GM19438 (cell line): ENCODE data around the gene HTRA3.

ENCODE experiments used
- ATAC-seq: cut with Tn5 transposase; IDR thresholded peaks from one replicate; pipeline ENCODE4 v1.9.1; 2021; ENCODE audit warnings: low read depth; ENCODE audit not compliant: unreplicated experiment

The HTRA3 gene

DNA sequence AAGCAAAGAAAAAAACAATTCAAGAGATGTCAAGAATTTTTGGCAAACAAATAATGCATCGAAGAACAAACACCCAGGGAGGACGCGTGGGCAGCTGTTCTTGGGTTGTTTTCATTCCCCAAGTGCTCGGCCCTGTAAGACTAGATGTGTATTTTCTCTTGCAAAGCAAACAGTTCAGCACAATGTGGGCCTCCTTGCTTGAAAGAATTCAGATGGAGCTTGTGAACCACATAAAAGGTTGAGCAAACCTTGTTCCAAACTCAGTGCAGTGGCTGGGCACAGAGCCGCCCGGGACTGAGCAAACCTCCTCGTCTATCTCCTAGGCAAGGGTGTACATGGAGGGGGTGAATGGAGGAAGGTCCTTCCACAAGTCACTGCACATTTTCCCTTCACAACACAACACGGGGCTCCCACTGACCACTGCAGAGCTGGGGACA lies 82.4 kb downstream of the HTRA3 start:
- ATAC-seq = no peak

DNA sequence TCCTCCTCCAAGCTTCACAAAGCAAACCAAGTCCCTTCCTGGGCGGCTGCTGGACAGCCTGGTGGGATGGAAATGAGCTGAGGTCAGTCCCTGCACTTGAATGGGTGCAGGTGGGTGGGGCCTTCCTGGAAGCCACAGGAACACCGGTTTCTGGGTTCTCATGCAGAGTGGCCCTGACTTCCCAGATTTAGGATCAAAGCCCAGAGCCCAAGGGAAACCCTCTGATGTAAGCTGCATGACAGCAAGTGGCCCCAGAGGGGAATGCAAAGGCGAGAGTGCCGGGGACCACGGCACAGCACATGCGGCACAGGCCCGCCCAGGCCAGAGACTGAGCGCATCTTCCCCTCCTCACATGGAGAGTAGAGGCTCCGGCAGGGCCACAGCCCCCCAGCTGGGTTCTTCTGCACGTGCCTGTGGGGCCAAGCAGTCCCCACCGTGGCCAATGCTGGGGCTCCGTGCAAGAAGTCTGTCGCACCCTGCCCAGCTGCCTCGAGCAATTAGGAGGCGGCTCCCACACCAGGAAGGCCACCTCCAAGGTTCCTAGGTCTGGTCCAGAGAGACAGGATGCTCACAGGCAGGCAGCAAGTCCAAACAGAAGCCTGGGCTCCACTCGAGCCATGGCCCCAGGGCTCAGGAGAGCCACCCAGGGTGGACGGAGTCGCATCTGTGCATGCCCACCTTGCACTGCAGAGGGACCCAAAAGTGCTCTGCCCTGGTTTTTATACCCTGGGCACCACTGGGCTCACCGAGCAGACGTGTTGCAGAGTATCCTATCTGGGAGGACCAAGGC lies 83.0 kb downstream of the HTRA3 start:
- ATAC-seq = no peak

DNA sequence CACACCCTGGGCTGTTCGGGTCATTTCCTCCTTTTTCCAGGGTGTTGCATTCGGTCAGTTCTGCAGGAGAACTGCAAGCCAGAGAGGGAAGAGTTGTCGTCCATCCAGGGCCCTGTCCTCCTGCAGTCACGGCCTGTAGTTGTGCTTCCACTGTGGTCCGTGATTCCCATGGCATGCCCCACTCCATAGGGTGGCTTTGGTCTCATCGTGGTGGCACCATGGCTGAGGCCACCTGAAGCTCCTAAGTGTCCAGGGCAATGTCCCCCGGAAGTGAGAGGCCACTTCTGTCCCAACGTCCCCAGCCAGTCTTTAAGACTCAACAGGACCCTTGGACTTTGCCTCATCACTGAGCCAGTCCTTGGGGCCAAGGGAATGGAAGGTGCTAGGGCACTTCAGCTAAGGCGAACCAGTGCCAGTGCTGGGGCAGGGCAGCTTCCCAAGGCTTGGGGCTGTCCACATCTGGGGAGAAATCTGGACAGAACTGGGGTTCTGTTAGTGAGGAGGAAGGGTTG lies 83.7 kb downstream of the HTRA3 start:
- ATAC-seq = no peak

DNA sequence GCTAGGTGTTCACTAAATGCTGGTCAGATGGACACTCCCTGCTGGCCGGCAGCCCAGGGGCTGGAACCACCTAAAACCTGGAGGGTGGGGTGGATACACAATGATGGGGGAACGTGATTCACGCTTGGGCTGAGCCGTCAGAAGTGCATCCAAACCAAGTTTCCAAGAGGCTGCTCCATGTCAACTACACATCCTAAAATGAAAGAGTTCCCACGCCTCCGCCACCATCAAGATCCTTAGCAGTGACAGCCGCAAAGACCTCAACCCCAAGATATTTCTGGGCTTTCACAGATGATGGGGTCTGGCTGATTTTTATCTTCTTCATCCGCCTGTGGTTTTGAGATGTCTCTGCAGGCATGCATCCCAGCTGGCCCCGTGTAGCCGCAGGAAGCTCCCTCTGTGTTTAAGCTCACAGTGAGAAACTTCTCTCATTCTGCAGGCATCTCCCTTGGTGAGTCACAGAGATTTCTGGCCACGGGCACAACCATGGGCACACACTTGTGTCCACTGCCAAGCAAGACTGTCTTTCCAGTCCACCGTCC lies 84.4 kb downstream of the HTRA3 start:
- no peak for ATAC-seq

DNA sequence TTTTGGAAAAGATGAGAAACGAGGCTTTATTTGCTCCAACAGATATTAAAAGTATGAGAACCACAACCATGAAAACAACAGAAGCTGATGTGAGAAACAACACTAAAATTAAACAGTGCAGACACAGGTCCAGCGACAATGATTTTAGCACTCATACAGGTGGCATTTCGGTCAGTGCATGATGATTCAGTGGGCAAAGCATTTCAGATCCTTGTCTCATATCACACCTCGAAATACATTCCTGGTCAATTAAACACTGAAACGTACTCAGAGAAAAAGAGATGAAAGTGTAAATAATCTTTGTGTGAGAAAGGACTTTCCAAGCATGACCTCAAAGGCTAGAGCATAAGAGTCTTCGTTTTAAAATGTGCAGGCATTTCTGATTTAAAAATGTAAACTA lies 85.8 kb downstream of the HTRA3 start:
- no peak for ATAC-seq

DNA sequence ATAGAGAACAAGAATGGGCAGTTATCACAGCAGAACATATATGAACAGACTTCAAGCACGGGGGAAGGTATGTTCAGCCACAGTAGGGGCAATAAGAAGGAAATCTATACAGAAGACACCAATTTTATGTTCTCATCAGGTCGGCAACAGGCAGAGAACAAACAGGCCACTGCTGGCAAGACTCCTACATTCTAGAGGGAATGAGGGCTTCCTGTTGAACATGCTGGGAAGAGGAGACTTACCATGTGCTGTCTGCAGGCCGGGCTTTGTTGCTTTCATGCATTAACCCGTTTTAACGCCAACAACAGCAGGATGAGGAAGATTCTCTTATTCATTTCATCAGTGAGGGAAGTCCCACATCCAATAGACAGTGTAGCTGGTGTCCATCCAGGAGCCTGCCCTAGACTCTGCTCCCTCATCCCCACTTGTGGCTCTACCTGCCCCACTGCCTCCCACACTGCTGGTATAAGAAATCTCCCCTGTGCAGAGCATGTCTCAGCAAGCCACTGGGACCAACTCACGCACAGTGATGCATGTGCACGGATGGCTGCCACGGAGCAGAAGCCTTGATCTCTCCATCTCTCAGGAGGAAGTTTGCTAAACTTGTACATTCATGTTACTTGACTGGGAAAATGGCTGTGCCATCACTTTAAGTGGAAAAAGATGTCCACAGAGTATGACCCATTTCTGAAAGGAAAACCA lies 86.5 kb downstream of the HTRA3 start:
- no peak for ATAC-seq
